Measurements from ENCODE around the gene GDF9. TPM values are rescaled to one million over a fixed set of nuclear protein-coding genes. Genes with fewer than 3 reads are reported as not detected.

GDF9 gene
- total RNA-seq, 1 donor from 2014 or later, result 1.4 TPM

DNA sequence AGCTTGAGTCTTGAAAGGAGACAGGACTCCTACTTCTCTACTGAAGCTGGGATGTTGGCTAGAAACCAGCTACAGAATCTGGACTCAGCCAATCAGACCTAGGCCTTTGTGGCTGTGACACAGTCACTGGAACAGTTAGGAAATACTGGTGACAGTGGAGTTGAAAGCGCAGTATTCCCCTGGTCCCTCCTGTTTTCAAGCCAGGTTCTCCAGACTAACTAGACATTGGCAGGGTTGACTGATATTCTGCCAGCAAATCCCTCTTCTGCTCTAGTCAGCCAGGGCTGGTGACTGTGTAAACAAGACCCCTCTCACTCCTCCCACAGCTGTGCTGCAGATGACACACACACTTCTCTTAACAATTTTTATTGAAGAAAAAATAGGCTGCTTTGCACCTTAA, 44.5 kb downstream of the GDF9 start:
- DNase-seq (ENCODE audit: extremely low spot score, unreplicated experiment), result no peak
- no peak overlapping the region for H3K4me3 Mint-ChIP-seq
- peaks cover 32% of the 10 kb centered on the region for H3K27me3 Mint-ChIP-seq
- TF ChIP-seq, protein P1, sequence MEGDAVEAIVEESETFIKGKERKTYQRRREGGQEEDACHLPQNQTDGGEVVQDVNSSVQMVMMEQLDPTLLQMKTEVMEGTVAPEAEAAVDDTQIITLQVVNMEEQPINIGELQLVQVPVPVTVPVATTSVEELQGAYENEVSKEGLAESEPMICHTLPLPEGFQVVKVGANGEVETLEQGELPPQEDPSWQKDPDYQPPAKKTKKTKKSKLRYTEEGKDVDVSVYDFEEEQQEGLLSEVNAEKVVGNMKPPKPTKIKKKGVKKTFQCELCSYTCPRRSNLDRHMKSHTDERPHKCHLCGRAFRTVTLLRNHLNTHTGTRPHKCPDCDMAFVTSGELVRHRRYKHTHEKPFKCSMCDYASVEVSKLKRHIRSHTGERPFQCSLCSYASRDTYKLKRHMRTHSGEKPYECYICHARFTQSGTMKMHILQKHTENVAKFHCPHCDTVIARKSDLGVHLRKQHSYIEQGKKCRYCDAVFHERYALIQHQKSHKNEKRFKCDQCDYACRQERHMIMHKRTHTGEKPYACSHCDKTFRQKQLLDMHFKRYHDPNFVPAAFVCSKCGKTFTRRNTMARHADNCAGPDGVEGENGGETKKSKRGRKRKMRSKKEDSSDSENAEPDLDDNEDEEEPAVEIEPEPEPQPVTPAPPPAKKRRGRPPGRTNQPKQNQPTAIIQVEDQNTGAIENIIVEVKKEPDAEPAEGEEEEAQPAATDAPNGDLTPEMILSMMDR (conservative IDR thresholded peaks at IDR 0.05), result no peak
- peaks cover 14% of the 10 kb centered on the region for H3K4me1 Mint-ChIP-seq (ENCODE audit: unreplicated experiment)
- no peaks in the 10 kb centered on the region for H3K9me3 Mint-ChIP-seq
- H3K27ac Mint-ChIP-seq, result peak overlapping the region; percentile 34
- H3K36me3 Mint-ChIP-seq, result no peaks in the 10 kb centered on the region

DNA sequence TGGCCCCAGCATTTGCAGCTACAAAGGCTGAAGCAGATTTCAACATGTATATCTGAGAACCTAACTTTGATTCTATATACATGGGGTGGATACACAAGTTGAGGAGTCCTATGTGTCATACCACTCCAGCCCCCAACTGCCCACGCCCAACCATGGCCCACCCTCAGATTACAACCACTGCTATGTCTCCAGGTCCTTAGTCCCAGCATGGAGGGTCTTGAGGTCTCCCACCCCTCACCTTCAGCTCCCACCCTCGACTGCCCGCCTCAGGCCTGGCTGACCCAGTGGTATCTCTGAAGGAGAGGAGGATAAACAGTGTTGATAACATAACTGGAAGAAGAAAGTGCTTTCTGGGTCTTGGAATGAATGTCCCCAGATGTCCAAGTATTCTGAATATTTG, 44.9 kb downstream of the GDF9 start:
- H3K4me1 Mint-ChIP-seq (ENCODE audit: unreplicated experiment), result peaks cover 14% of the 10 kb centered on the region
- H3K27me3 Mint-ChIP-seq, result peaks cover 30% of the 10 kb centered on the region
- TF ChIP-seq, protein P1 (conservative IDR thresholded peaks at IDR 0.05), result no peak
- H3K36me3 Mint-ChIP-seq, result no peaks in the 10 kb centered on the region
- no peak overlapping the region for H3K4me3 Mint-ChIP-seq
- H3K27ac Mint-ChIP-seq, result peak overlapping the region; percentile 34
- no peaks in the 10 kb centered on the region for H3K9me3 Mint-ChIP-seq
- DNase-seq (ENCODE audit: extremely low spot score, unreplicated experiment), result no peak

DNA sequence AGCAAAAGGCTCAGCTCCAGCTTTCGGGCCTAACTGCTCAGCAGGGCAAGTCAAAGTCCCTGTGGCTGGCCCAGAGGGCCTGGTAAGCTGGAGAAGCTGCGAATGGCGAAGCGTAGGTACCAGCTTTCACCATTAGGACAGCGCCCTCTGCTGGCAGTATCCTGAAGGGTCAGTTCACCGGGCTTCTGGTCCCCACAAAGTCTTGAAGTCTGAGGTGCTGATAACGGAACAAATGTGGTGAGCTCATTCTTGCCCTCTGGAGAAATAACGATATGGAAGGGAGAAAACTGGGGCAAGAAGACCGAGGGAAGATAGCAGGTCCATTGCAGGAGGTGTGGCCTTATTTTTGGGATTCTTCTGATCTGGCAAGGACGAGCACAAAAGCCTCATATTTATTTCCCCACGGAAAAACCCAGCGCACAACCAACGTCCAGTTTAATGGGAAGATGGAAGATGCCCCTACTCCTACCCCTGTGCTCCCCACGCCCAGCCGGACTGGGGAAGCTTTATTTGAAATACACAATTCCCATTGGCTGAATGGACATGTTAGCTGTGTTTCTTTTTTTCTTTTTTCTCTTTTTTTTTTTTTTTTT, 46.0 kb downstream of the GDF9 start:
- peaks cover 32% of the 10 kb centered on the region for H3K27me3 Mint-ChIP-seq
- H3K27ac Mint-ChIP-seq, result no peak overlapping the region
- DNase-seq (ENCODE audit: extremely low spot score, unreplicated experiment), result peak; percentile 87
- peaks cover 14% of the 10 kb centered on the region for H3K4me1 Mint-ChIP-seq (ENCODE audit: unreplicated experiment)
- no peaks in the 10 kb centered on the region for H3K9me3 Mint-ChIP-seq
- TF ChIP-seq, protein P1 (conservative IDR thresholded peaks at IDR 0.05), result peak; percentile 96
- H3K36me3 Mint-ChIP-seq, result no peaks in the 10 kb centered on the region
- H3K4me3 Mint-ChIP-seq, result peak overlapping the region; percentile 48

DNA sequence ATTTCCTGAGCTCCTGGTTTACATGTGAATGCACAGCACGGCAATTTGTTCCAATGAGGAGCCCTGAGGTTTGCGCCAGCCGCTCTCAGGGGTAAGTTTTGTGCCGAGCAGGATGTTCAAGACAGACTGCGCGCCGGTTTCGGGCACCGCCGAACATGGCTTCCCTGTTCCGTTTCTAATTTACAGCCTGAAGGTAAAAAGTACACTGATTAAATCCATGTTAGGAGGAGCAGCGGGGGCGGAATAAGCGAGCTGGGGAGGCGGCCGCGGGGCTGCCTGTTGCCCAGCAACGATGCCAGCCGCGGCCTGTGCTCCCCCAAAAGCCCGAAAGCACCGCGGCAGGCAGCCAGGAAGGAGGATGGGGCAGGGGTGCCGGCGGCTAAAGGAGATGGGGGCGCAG, 46.8 kb downstream of the GDF9 start:
- Mint-ChIP-seq H3K4me3 (no peak overlapping the region), H3K27me3 (peaks cover 29% of the 10 kb centered on the region), H3K27ac (no peak overlapping the region)

DNA sequence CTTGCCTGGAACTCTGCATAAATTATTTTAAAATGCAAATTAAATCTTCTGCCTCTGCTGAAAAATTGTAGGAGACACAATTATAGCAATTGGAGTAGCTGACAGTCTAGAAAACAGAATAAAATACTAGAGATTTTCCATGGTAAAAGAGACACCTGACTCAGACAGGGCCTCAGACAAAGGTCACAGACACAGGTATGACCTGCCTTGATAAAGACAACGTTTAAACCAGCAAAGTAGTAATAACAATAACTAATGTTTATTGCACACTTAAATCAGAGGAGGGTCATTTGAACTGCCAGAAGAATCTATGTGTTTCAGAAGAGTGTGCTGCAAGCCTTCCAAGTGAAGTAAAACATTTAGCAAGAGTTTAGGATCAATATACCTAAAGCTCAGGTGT, 49.3 kb downstream of the GDF9 start:
- TF ChIP-seq, protein P1 (conservative IDR thresholded peaks at IDR 0.05), result no peak
- peaks cover 37% of the 10 kb centered on the region for H3K27me3 Mint-ChIP-seq
- H3K4me3 Mint-ChIP-seq, result no peak overlapping the region
- no peak overlapping the region for H3K27ac Mint-ChIP-seq
- DNase-seq (ENCODE audit: extremely low spot score, unreplicated experiment), result no peak
- no peaks in the 10 kb centered on the region for H3K36me3 Mint-ChIP-seq
- H3K4me1 Mint-ChIP-seq (ENCODE audit: unreplicated experiment), result peaks cover 13% of the 10 kb centered on the region
- H3K9me3 Mint-ChIP-seq, result no peaks in the 10 kb centered on the region

More for the DNA sequence above, 46.8 kb downstream of the GDF9 start:
- TF ChIP-seq, protein P1 (conservative IDR thresholded peaks at IDR 0.05), result no peak
- H3K9me3 Mint-ChIP-seq, result no peaks in the 10 kb centered on the region
- H3K4me1 Mint-ChIP-seq (ENCODE audit: unreplicated experiment), result peaks cover 14% of the 10 kb centered on the region
- no peaks in the 10 kb centered on the region for H3K36me3 Mint-ChIP-seq
- DNase-seq (ENCODE audit: extremely low spot score, unreplicated experiment), result no peak
